GM21381 (cell line): ENCODE results near the gene OSBPL3.

Experiments
- ATAC-seq: cut with Tn5 transposase; IDR thresholded peaks from one replicate; pipeline ENCODE4 v1.9.1; 2021; ENCODE audit warnings: mild to moderate bottlenecking, moderate library complexity; ENCODE audit not compliant: unreplicated experiment

Gene OSBPL3

DNA sequence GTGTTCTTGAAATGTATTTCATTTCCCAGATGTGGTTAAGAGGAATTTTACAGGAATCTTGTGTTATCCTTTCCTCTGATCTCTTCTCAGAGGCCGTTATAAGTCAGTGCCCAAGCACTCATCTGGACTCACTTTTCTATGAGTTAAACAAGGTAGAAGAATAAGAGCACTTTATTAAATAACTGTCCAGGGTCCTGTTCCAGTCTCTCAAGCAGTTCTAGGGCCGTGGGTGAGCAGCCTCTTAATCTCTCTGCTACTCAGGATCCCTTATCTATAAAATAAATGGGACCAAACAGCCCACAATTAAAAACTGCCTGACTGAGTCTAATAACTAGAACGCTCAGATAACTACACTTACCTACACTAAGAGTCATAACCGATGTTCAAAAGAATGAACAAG is 111.2 kb downstream of the OSBPL3 start:
- no peak for ATAC-seq

DNA sequence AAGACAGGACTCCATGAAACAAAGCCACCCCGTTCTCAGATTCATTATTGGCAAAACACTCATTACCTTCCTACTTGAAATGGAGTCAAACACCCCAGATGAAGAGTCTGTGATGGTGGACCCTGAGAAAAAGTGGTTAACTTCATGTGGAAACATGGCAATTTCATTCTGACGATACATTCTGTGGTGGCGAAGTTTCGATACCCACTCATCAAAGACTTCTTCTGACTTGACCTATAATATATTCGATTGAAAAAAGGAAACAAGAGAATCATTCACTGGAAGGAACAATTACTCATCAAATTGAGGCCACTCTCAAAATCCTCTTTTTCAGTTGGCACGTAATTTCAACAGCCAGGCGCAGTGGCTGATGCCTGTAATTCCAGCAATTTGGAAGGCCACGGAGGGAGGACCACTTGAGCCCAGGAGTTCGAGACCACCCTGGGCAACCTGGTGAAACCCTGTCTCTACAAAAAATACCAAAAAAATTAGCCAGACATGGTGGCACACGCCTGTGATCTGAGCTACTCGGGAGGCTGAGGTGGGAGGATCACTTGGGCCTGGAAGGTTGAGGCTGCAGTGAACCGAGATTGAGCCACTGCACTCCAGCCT is 113.9 kb downstream of the OSBPL3 start:
- ATAC-seq: no peak

DNA sequence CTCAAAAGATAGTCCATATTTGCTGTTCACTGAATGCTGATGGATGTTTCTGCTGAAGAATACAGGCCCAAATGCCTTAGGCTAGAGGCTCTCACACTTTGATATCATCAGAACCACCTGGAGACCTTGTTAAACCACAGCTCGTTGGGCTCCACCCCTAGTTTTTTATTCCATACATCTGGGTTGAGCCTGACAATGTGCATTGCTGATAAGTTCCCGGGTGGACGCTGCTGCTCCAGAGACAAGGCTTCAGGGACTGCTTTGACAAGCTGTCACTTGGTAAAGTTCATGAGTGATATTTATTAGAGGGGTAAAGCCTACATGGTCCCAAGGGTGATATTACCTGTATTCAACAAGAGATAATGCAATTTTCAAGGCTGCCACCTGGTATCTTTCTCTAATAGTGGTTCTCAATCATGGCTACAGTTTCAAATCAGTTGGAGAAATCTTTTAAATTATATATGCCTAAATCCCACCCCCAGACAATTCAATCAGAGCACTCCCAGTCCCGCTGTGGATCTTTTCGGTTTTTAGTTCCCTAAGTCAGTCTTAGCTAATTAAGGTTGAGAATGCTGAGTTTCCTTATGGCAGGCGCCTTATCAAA is 115.7 kb downstream of the OSBPL3 start:
- no peak for ATAC-seq

DNA sequence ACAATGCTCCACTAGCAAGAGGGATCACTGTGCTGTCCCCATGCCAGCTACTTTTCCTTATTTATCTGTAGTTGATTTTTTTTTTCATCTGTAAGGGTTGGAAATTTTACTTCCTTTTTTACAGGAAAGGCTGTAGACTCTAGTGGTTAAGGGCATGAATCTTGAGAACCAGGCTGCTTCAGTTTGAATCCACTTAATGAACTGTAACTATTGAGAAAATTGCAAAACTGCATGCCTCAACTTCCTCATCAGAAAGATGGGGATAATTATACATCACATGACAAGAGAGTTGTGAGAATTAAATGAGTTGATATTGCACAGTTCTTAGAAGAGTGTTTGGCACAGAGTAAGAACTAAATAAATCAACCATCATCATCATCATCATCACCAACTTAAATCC is 116.4 kb downstream of the OSBPL3 start:
- no peak for ATAC-seq

DNA sequence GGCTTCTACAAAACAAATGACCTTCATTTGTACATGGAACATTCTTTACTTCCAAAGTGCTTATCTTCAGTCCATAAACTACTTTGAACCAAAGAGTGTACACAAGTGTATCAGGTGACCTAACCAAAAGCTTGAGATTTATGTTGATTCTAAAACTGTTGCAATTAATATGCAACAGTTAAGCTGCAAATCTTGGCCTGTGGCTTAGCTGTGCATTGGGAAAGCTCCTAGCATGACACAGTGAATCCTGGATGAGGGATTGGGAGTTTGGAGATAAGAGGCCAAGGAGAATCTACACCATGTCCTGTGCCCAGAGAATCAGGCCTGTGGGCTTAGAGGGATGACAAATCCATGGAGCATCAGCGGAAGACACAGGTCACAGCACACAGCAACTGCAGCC is 117.5 kb downstream of the OSBPL3 start:
- no peak for ATAC-seq

DNA sequence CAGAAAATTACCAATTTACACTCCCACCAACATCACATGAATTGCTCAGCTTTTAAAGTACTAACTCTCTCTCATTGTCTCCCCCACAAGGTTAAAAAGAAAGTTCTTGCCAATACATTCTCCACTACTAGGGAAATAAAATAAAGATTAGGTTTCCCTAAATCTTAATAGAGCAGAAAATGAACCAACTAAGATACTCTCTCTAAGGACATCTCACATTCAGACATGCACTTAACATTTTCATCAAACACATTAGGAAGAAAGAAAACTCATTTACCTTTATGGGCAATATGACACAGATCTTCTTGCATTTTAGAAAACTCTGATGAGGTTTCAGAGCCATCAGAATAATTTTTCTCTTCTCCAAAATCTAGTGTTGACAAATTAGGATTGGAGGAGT is 118.6 kb downstream of the OSBPL3 start:
- ATAC-seq: no peak

DNA sequence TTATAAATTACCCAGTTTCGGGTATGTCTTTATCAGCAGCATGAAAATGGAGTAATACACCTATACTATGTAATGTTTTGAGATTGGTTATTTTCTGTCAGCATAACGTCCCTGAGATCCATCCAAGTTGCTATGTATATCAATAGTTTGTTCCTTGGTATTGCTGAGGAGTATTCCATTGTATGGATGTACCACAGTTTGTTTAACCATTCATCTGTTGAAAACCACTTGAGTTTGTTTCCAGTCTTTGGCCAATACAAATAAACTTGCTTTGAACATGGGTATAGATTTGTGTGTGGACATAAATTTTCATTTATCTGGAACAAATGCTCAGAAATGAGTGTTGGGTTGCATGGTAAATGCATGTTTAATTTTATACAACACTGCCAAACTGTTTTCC is 119.4 kb downstream of the OSBPL3 start:
- ATAC-seq: no peak

DNA sequence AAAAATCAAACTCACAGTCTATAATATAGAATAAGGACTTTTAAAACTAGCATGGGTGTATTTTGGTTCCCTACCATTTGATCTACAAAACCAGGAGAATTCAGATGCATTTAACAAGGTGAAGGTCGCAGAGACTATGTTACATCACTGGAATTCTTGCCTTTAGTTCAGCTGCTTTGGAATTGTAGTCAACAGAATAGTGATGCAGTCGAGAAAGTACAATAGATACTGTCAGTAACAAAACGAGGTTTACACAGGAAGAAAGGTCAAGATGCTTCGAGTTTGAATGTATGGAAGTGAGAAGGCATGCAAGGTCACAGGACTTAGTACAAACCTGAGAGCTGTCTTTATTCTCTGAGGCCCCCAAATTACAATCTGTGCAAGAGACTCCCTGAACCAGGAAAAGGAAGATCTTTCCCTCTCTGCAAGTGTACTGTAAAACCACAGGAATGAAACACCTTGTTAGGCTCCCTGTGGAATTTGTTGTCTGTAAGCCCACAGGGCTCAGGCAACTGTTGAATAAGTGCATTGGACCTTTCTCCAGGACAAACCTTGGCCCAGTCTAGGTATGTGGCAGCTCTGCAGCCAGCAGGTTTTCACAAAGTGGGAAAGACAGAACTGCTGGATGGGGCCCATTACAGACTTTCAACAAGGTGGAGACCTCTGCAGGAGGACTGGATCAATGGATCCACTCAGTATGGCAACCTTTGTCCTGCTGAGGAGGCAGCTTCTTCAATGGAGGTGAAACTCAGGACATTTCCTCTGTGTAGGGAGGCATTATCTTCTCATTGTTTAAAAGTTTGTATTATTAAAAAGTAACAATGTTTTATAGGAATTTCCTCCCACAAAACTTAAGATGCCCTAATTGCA is 121.6 kb downstream of the OSBPL3 start:
- no peak for ATAC-seq

DNA sequence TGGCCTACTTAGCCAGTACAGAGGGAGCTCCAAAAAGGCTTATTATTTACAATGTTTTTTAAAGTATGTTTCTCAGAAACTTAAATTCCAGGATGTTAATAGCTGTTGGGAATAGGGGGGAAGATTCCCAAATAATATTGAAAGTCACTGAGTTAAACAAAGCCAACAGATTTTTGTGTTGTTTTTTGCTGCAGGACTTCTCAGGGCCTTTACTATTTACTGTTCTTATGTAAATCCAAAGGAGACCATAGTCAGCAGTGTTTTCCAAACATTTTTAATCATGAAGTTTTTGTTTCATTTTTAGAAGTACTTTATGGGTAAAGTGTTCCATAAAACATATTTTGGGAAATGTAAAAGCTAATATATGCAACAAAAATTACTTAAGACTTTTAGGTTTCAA is 122.4 kb downstream of the OSBPL3 start:
- no peak for ATAC-seq

DNA sequence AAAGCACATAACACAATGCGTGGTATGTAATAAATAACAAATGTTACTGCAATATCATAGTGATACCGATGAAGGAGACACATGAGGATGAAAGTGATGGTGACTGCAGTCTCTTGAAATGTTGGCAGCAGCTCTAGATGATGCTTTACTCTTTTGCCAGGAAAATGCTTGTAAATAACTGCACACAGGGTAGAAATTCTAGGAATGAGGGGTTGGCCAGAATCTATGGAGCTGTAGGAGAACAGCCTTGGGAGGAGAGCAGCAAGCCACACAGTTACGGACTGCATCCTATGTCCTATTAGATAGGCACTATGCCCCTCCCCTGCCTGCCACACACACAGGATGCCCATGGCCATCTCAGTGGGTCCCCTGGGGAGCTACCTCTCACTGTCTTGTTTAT is 125.1 kb downstream of the OSBPL3 start:
- ATAC-seq: no peak

DNA sequence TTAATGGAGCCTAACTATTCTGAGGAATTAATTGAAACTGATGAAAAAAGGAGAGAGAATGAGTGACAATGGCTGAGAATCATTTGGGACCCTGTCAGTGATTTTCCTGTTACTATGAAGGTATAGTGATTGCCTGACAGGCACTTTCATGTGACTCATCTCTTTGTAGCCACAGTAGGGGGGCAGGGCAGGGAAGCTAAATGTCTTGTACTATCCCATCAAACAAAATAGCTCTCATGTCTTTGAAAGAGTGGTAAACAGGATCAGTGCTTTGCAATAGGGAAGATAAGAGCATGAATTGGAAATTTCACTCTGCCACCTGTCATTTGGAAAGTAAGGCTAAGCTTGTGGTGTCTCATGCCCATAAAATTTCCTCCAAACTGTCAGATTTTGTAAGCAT is 128.2 kb downstream of the OSBPL3 start:
- ATAC-seq: no peak

DNA sequence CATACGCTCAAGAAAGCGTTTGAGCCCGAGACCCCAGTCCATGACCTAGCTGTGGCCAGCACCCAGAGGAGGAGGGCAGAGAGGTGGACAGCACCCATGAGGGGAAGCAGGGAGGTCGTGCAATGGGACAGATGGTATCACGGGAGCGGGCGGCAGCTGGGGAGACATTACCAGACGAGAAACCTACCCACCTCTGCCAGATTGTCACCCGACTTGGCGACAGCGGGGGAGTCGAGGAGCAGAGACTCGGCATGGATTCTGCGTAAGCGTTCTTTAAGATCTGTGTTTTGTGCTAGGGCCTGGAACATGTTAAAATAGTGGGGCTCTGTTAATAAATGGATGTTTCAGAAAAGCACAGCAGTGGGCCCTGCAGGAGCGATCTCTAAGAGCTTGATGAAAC is 131.1 kb downstream of the OSBPL3 start:
- ATAC-seq: no peak

DNA sequence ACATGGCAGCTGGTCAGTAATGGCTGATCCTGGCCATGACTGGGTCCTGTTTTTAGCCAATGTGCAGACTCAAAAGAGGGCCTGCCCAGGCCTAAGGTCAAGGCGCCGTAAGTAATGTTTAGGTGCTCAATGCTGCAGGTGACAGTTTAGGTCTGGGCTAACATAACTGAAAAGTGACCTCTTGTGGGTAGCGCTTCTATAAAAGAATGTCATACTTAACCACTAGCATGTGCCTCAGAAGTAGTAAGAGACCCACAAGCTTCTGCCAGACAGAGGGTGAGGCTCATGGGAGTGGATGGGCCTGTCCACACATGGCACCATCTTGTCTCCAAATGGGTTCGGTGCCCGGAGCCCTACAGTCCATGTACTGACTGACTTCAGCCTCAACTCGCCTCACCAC is 132.2 kb downstream of the OSBPL3 start:
- no peak for ATAC-seq

DNA sequence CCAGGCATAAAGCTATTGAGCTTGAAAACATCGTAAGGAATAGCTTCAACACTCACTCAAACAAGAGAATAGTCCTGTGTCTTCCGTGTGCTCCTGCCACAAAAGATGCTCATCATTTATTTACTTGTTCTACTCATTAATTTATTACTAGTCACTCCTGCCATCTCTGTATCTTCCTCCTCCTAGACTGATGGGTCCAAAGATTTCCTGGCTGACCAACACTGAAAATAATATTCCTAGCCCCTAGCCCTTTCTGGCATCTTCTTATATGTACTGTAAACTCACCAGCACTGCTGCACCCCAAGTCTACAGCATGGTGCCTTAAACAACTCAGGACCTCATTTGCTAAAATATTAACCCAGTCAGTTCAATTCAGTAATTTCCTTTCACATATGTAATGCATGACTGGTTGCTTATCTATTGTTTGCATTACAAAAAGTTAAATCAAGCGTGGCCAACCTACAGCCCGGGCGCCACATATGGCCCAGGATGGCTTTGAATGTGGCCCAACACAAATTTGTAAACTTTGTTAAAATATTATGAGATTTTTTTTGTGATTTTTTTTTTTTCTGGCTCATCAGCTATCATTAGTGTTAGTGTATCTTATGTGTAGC is 136.1 kb downstream of the OSBPL3 start:
- ATAC-seq: no peak

DNA sequence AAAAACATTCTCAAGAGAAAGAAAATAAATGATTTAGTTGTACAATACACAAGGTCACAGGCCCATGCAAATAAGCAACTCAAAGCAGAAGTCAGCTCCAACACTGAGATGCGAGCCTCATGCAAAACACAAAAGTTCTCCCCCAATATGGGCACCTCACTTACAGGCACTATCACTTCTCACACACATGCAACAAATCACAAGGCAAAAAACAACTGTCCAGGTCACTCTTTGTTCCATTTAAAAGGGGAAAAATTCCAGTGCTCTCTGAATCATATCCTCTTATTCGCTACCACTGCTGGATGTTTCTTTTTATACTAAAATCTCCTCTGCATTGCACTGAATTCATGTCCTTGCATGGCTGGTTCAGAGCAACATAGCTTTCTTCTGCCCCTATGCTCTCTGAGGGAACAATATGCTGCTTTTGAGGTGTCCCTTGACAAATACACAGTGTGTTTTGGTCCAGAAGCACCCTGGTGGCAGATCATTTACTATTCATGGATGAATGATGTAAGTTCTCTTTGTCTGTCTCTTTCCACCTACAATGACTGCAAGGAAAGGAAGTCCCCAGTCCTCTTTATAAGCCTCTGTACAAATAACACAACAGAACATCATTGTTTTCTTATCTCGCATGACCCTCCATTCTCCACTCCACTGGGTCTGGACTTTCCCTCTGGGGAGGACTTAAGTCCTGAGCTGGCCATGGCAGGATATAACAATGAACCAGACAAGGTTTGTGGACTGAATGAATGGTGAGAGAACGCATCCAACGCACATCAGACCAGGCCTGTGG is 137.3 kb downstream of the OSBPL3 start:
- ATAC-seq: no peak

DNA sequence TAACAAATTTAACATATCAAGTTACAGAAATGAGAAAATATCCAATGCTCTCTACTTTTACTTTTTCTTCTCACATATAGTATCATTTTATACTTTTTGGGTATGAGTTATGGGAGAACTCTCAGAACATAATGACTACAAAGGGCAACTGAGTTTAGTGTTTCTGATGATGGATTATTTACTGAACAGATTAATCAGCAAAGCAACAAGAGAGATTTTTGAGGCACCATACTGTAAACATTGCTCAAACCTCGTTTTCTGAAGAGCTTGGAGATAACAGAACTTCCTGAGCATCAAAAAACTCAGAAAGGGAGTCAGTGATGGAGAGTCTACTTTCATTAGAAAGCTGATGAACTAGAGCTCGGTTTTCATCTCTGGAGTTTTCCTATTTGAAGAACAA is 137.9 kb downstream of the OSBPL3 start:
- no peak for ATAC-seq

DNA sequence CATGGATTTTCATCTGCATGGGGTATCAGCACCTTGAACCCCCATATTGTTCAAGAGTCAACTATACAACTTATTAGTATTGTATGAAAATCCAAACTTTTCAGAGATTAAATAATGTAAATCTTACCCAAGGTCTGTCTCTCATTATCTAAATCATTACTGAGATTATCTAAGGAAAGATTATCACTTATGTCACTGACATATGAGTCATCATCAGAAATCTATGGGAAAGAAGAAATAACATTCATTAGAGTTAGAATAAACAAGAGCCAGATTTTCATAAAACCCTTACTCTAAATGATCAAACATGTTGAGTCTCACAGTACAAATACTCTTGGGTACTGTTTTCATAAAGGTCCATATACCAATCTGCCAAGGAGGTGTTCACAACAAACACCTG is 139.4 kb downstream of the OSBPL3 start:
- ATAC-seq: no peak

DNA sequence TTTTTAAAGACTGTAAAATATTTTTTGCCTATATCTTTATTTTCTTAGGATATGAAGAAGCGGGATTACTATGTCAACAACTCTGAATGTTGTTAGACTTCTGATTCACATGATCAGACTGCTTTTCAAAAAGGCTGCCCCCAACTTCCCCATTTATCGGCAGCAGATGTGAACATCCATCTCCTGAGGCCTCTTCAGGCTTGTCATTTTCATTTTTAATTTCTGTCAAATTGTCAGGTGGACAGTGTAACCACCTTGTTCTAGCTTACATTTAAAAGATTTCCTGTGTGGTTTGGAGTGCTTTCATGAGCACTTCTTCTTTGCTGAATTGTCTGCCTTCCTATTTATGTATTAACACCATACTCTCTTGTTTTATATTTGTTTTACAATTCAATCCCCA is 143.9 kb downstream of the OSBPL3 start:
- peak; percentile 71 for ATAC-seq

DNA sequence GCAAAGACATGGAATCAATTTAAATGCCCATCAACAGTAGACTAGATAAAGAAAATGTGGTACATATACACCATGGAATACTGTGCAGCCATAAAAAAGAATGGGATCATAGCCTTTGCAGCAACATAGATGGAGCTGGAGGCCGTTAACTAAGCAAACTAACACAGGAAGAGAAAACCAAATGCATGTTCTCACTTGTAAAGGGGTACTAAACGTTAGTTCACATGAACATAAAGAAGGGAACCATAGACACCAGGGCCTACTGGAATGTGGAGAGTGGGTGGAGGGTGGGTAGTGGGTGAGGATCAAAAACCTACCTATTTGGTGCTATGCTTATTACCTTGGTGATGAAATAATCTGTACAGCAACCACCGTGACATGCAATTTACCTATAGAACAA is 144.3 kb downstream of the OSBPL3 start:
- ATAC-seq: peak; percentile 16

DNA sequence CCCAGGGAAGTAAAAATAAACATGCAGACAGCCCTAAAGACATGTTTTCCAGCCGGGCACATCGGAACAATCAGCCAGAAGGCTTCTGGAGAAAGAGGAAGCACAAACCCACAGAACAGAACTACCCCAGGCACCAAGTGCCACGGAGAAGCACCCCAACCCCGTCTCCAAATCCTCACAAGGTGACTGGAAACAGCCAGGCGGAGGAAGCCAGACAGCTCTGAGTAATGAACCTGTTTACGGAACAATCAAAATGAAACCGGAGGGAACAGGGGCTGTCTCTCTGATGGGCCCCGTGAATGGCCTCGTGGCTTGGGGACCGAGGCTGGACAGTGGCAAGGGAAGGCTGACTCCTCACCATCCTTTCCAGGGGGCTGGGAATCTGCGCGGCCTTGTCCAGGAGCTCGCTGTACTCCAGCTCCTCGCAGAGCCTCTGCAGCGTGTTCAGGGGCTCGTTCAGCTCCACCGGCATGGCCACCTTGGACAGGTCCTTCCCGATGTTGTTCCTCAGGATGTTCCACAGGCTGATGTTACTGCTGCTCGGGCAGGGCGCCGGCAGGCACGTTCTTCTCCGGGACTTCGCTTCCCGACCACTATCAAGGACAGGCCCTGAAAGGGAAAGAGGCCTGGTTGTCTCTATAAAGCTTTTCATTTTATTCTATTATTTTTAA is 145.7 kb downstream of the OSBPL3 start:
- peak; percentile 49 for ATAC-seq
